ENCODE measurements around the gene ERGIC1.

- no peak for TF ChIP-seq CTCF (IDR thresholded peaks at IDR 0.05; ENCODE audit: low read depth, low read length, poor library complexity, severe bottlenecking)
- no peak for TF ChIP-seq EZH2phosphoT487 (IDR thresholded peaks at IDR 0.05; ENCODE audit: borderline replicate concordance, low read length)
Observed at GRCh38 chr5:172951371-172952033, 117.5 kb downstream of the ERGIC1 start.
